ENCODE measurements around the gene FKBP5. TPM values are rescaled to one million over a fixed set of nuclear protein-coding genes. Genes with fewer than 3 reads are reported as not detected.

Gene FKBP5
- total RNA-seq, 3 donors from 2014 or later (not counting 1 experiment from before 2014, with no cell fraction given), result 15.5 to 30.2 (median 27.3) TPM

- no peaks in the 10 kb centered on the region for H3K27me3 ChIP-seq (ENCODE audit: control insufficient read depth, insufficient read depth, low read length)
- H3K4me1 ChIP-seq (ENCODE audit: control insufficient read depth, insufficient read depth, low read length), result peaks cover 30% of the 10 kb centered on the region
- 93% methylated on average over 7 of the region's 7 CpGs for WGBS (ENCODE audit: insufficient coverage)
- H3K36me3 Mint-ChIP-seq, result no peaks in the 10 kb centered on the region
- DNase-seq (peak in 1 of 2 donors; percentile 9), ATAC-seq (no peak)
- H3K4me3 Mint-ChIP-seq, result no peak overlapping the region
- no peaks in the 10 kb centered on the region for H3K9me3 ChIP-seq (ENCODE audit: control insufficient read depth, insufficient read depth, low read length)
- no peak for TF ChIP-seq CTCF (IDR thresholded peaks at IDR 0.05)
- H3K27ac Mint-ChIP-seq, result no peak overlapping the region
- H3K9me3 Mint-ChIP-seq, result no peaks in the 10 kb centered on the region
- H3K36me3 ChIP-seq (ENCODE audit: control insufficient read depth, insufficient read depth, low read length), result no peaks in the 10 kb centered on the region
- intact Hi-C loops (cut with micrococcal nuclease), result no loop called here
- H3K27ac ChIP-seq (ENCODE audit: low read length), result no peak overlapping the region
- H3K4me1 Mint-ChIP-seq, result peaks cover 19 to 28% of the 10 kb centered on the region in 2 donors
- peaks cover 0 to 4% of the 10 kb centered on the region in 2 donors for H3K27me3 Mint-ChIP-seq (ENCODE audit: low read depth in 2 of 2)
- H3K4me3 ChIP-seq (ENCODE audit: low read length), result no peak overlapping the region
Observed at GRCh38 chr6:35713006-35713767, 24.5 kb upstream of the FKBP5 start.

GRCh38 chr6:35711731-35712130 is 23.0 kb upstream of the FKBP5 start:
- no peaks in the 10 kb centered on the region for H3K9me3 Mint-ChIP-seq
- no peak for ATAC-seq

GRCh38 chr6:35710241-35710847 is 21.6 kb upstream of the FKBP5 start:
- H3K27ac ChIP-seq (ENCODE audit: low read length), result no peak overlapping the region
- peaks cover 19% of the 10 kb centered on the region in 2 donors for H3K4me1 Mint-ChIP-seq
- no peaks in the 10 kb centered on the region for H3K36me3 Mint-ChIP-seq
- TF ChIP-seq CTCF (IDR thresholded peaks at IDR 0.05), result no peak
- no peaks in the 10 kb centered on the region for H3K36me3 ChIP-seq (ENCODE audit: control insufficient read depth, insufficient read depth, low read length)
- DNase-seq (peak in 1 of 2 donors; percentile 59), ATAC-seq (peak; percentile 80 to 96 (median 91))
- 50% methylated on average over 3 of the region's 4 CpGs for WGBS (ENCODE audit: insufficient coverage)
- no peaks in the 10 kb centered on the region for H3K9me3 ChIP-seq (ENCODE audit: control insufficient read depth, insufficient read depth, low read length)
- no peaks in the 10 kb centered on the region for H3K9me3 Mint-ChIP-seq
- H3K27me3 ChIP-seq (ENCODE audit: control insufficient read depth, insufficient read depth, low read length), result no peaks in the 10 kb centered on the region
- H3K4me3 ChIP-seq (ENCODE audit: low read length), result no peak overlapping the region
- peaks cover 23% of the 10 kb centered on the region for H3K4me1 ChIP-seq (ENCODE audit: control insufficient read depth, insufficient read depth, low read length)
- intact Hi-C loops (cut with micrococcal nuclease), result loop anchor here (1.0 kb wide), 1 partner anchor 18 kb away; no protein-coding TSS in a partner anchor
- H3K27ac Mint-ChIP-seq, result peak overlapping the region; percentile 18 to 36
- H3K27me3 Mint-ChIP-seq (ENCODE audit: low read depth in 2 of 2), result no peaks in the 10 kb centered on the region
- peak overlapping the region; percentile 22 for H3K4me3 Mint-ChIP-seq

More at GRCh38 chr6:35711731-35712130, 23.0 kb upstream of the FKBP5 start:
- TF ChIP-seq CTCF (IDR thresholded peaks at IDR 0.05), result no peak
- Mint-ChIP-seq H3K36me3 (no peaks in the 10 kb centered on the region), H3K27me3 (ENCODE audit: low read depth in 2 of 2) (no peaks in the 10 kb centered on the region), H3K4me1 (peaks cover 19 to 24% of the 10 kb centered on the region in 2 donors), H3K27ac (no peak overlapping the region), H3K4me3 (no peak overlapping the region)
- Histone ChIP-seq H3K9me3 (ENCODE audit: control insufficient read depth, insufficient read depth, low read length) (no peaks in the 10 kb centered on the region), H3K27me3 (ENCODE audit: control insufficient read depth, insufficient read depth, low read length) (no peaks in the 10 kb centered on the region), H3K27ac (ENCODE audit: low read length) (no peak overlapping the region), H3K4me1 (ENCODE audit: control insufficient read depth, insufficient read depth, low read length) (peaks cover 23% of the 10 kb centered on the region), H3K4me3 (ENCODE audit: low read length) (no peak overlapping the region), H3K36me3 (ENCODE audit: control insufficient read depth, insufficient read depth, low read length) (no peaks in the 10 kb centered on the region)
- no peak for DNase-seq
- intact Hi-C loops (cut with micrococcal nuclease), result no loop called here
- 94% methylated on average over 7 of the region's 7 CpGs for WGBS (ENCODE audit: insufficient coverage)
